ENCODE results near the gene CDC7. TPM values are rescaled to one million over a fixed set of nuclear protein-coding genes. Genes with fewer than 3 reads are reported as not detected.
"Not testable (repeated sequence)": the region's sequence is repeated elsewhere in the genome, so short reads cannot be mapped to it uniquely, and the experiment has no call there.

The CDC7 gene
- total RNA-seq, 3 donors from 2014 or later = 3.6 to 5.0 (median 3.9) TPM

GRCh38 chr1:91513160-91513559, 12.5 kb downstream of the CDC7 start:
- ATAC-seq = no peak
- no peak for TF ChIP-seq CTCF (IDR thresholded peaks at IDR 0.05)
- Histone ChIP-seq H3K36me3 (ENCODE audit: low read depth) (no peaks in the 10 kb centered on the region), H3K4me1 (ENCODE audit: low read depth) (no peaks in the 10 kb centered on the region), H3K4me3 (no peak overlapping the region), H3K9me3 (no peaks in the 10 kb centered on the region)
- intact Hi-C loops (cut with DNase I, micrococcal nuclease) = loop anchor here in 1 of 2 donors (5.0 kb wide), 1 partner anchor 414 kb away; no protein-coding TSS in a partner anchor
- DNase-seq = no peak

DNA sequence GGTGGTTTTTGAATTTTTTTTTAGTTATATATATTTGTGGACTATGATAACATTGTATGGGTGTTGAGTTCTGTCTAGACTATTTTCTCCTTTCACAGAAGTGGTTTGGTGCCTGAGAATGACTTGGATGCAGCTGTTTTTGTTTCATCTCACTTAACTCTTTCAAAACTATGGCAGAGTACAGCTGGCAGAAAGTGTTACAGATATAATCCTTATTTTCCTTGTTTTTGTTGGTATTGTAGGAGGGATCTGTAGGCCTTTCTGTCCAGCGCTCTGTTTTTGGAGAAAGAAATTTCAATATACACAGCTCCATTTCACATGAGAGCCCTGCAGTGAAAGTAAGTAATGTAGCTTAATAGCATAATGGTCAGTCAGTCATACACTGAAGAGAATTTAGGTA, 13.1 kb downstream of the CDC7 start:
- intact Hi-C loops (cut with DNase I, micrococcal nuclease) = loop anchor here in 1 of 2 donors (5.0 kb wide), 1 partner anchor 414 kb away; no protein-coding TSS in a partner anchor

GRCh38 chr1:91515994-91516393, 15.3 kb downstream of the CDC7 start:
- Histone ChIP-seq H3K4me3 (no peak overlapping the region), H3K4me1 (ENCODE audit: low read depth) (no peaks in the 10 kb centered on the region), H3K9me3 (no peaks in the 10 kb centered on the region), H3K36me3 (ENCODE audit: low read depth) (no peaks in the 10 kb centered on the region)
- ATAC-seq (no peak), DNase-seq (no peak)
- TF ChIP-seq CTCF (IDR thresholded peaks at IDR 0.05) = no peak
- intact Hi-C loops (cut with DNase I, micrococcal nuclease) = no loop called here

More for the DNA sequence above, 13.1 kb downstream of the CDC7 start:
- Histone ChIP-seq H3K4me1 (ENCODE audit: low read depth) (no peaks in the 10 kb centered on the region), H3K4me3 (no peak overlapping the region), H3K36me3 (ENCODE audit: low read depth) (no peaks in the 10 kb centered on the region), H3K9me3 (no peaks in the 10 kb centered on the region)
- no peak for DNase-seq
- ATAC-seq = no peak
- no peak for TF ChIP-seq CTCF (IDR thresholded peaks at IDR 0.05)

- ATAC-seq; DNase-seq; intact Hi-C loops (cut with DNase I, micrococcal nuclease); H3K4me1 ChIP-seq (ENCODE audit: low read depth); H3K36me3 ChIP-seq (ENCODE audit: low read depth); H3K4me3 ChIP-seq; H3K9me3 ChIP-seq: not testable (repeated sequence)
Measured at GRCh38 chr1:91516605-91517004, 16.0 kb downstream of the CDC7 start.

DNA sequence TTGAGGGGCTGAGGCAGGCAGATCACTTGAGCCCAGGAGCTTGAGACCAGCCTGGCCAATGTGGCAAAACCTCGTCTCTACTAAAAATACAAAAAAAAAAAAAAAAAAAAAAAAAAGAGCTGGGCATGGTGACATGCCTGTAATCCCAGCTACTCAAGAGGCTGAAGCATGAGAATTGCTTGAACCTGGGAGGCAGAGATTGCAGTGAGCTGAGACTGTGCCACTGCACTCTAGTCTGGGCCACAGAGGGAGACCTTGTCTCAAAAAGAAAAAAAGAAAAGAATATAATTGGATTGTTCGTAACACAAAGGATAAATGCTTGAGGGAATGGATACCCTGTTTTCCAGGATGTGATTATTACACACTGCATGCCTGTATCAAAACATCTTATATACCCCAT, 18.5 kb downstream of the CDC7 start:
- ATAC-seq; intact Hi-C loops (cut with DNase I, micrococcal nuclease); H3K9me3 ChIP-seq; H3K4me3 ChIP-seq; DNase-seq; H3K4me1 ChIP-seq (ENCODE audit: low read depth); H3K36me3 ChIP-seq (ENCODE audit: low read depth): not testable (repeated sequence)

- no peak for TF ChIP-seq CTCF (IDR thresholded peaks at IDR 0.05)
- Histone ChIP-seq H3K9me3 (no peaks in the 10 kb centered on the region), H3K36me3 (ENCODE audit: low read depth) (no peaks in the 10 kb centered on the region), H3K4me1 (ENCODE audit: low read depth) (no peaks in the 10 kb centered on the region), H3K4me3 (no peak overlapping the region)
- DNase-seq (no peak), ATAC-seq (no peak)
- intact Hi-C loops (cut with DNase I, micrococcal nuclease) = no loop called here
Measured at GRCh38 chr1:91520942-91521507, 20.4 kb downstream of the CDC7 start.

DNA sequence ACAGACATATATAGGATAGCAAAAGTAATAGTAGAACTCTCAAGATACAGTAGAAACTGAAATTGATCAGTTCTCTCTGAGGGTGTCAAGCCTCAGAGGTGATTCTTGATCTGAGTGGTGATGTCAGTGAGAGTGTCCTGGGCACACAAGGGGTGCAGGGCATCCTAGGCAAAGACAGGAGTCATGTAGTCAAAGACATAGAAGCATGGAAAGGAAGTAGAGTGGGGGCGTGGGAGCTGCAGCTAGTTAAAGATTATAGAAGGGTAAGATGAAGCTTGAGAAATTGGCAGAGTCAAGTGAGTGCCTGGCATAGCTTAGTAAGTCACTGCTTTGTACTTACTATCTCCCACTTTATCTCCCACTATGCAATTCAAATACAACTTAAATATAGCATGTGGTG, 22.8 kb downstream of the CDC7 start:
- Histone ChIP-seq H3K4me1 (ENCODE audit: low read depth) (no peaks in the 10 kb centered on the region), H3K36me3 (ENCODE audit: low read depth) (no peaks in the 10 kb centered on the region), H3K4me3 (no peak overlapping the region), H3K9me3 (no peaks in the 10 kb centered on the region)
- TF ChIP-seq CTCF (IDR thresholded peaks at IDR 0.05) = no peak
- intact Hi-C loops (cut with DNase I, micrococcal nuclease) = no loop called here
- ATAC-seq (peak; percentile 68), DNase-seq (peak in 1 of 3 donors; percentile 28)
